GM13976 (cell line): ENCODE measurements around the gene SPAG9.

Experiments used
- DNase-seq: peaks from one replicate; pipeline ENCODE4 v3.0.0; 2012; ENCODE audit warnings: low spot score
- in situ Hi-C: fragments of 300-500 bp; cut with MboI; formaldehyde crosslinking; loops from one replicate; pipeline ENCODE4 v1.12.0; 2022; ENCODE audit warnings: low sequenced_read_pairs, mixed read lengths, inconsistent platforms; ENCODE audit not compliant: unreplicated experiment
- TF ChIP-seq, protein P1 (sequence below): IDR thresholded peaks from 2 replicates; pipeline ENCODE4 v1.5.1; 2012; ENCODE audit warnings: borderline replicate concordance, mild to moderate bottlenecking; ENCODE audit not compliant: insufficient read depth; ENCODE audit errors: extremely low read depth, missing control alignments, control extremely low read depth

The SPAG9 gene

DNA sequence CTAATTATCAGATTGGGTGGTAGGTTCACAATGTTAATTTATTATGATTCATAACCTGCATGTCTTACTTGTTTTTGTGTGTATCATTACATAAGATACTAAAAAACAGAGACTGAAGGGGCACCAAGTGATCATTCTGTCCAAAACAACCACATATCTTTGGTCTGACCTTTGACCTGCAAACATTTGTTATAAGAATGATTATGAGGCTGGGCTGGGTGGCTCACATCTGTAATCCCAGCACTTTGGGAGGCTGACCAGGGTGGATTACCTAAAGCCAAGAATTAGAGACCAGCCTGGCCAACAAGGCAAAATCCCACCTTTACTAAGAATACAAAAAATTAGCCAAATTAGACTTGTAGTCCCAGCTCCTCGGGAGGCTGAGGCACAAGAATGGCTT, 116.4 kb downstream of the SPAG9 start:
- TF ChIP-seq, protein P1, sequence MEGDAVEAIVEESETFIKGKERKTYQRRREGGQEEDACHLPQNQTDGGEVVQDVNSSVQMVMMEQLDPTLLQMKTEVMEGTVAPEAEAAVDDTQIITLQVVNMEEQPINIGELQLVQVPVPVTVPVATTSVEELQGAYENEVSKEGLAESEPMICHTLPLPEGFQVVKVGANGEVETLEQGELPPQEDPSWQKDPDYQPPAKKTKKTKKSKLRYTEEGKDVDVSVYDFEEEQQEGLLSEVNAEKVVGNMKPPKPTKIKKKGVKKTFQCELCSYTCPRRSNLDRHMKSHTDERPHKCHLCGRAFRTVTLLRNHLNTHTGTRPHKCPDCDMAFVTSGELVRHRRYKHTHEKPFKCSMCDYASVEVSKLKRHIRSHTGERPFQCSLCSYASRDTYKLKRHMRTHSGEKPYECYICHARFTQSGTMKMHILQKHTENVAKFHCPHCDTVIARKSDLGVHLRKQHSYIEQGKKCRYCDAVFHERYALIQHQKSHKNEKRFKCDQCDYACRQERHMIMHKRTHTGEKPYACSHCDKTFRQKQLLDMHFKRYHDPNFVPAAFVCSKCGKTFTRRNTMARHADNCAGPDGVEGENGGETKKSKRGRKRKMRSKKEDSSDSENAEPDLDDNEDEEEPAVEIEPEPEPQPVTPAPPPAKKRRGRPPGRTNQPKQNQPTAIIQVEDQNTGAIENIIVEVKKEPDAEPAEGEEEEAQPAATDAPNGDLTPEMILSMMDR, result no peak
- DNase-seq, result no peak
- in situ Hi-C loops, result loop anchor here (5.0 kb wide), 1 partner anchor 148 kb away; the partner anchor contains the start of gene NME1

DNA sequence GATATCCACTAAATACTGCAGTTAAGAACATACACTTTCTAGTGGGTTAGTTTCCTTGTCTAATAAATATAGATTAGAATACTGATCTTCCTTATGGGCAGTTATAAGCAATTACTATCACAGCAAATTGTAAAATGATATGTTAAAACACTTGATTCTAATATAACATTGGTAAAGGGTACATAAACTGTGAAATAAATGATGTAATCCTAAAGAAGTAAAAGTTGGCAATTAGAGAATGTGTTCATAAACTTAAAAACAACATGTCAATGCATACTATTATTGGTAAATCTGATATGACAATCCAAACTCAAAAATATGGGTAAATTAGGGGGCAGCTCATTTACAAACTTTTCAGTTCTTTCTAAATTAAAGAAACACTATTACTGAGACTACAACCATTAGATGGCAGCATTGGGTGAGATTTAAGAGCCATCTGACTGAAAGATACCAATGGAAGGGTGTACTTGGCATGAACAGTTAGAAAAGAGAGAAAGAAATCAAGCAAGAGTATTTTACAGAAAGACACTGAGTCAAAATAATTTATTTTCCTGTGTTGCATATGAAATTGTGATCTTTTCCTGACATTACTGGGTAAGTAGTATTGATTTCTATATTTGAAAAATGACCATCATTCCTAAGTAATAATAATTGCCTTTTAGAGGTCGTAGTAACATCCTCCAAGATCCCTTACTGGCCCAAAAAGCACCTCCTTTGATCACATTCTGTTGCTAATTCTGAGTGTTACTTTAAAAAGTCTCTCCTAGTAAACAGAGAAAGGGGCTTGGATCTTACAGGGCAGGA, 119.6 kb downstream of the SPAG9 start:
- in situ Hi-C loops, result loop anchor here (5.0 kb wide), 1 partner anchor 151 kb away; the partner anchor contains the start of gene NME1
- TF ChIP-seq, protein P1, result peak; percentile 30
- peak; percentile 56 for DNase-seq

DNA sequence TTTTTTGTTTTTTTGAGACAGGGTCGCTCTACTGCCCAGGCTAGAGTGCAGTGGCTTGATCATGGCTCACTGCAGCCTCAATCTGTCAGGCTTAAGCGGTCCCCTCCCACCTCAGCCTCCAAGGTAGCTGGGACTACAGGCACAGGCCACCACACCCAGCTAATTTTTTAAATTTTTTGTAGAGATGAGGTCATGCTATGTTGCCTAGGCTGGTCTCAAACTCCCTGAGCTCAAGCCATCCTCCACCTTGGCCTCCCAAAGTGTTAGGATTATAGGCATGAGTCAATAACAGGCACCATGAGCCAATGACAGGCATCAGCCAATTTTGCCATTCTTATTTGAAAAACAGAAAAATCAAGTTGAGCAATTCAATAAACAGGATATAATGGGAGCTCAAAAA, 125.0 kb downstream of the SPAG9 start:
- TF ChIP-seq, protein P1, result no peak
- in situ Hi-C loops, result no loop called here
- no peak for DNase-seq

DNA sequence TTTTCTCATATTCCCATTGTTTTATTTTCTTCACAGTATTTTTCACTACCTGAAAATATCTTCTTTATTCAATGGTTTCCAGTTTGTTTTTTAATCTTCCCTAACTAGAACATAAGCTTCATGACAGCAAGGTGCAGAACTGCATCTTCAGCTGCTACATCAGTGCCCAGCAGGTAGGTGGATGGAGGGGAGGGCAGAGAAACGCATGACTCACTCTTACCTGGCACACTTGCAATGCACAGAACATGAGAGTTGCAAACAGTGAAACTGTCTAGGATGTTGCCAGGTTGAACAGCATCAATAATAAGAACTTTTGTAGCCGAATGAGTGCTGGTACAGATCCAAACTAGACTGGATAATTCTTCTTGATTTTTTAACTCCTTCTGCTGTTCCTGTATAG, 127.1 kb downstream of the SPAG9 start:
- in situ Hi-C loops, result no loop called here
- TF ChIP-seq, protein P1, result no peak

DNA sequence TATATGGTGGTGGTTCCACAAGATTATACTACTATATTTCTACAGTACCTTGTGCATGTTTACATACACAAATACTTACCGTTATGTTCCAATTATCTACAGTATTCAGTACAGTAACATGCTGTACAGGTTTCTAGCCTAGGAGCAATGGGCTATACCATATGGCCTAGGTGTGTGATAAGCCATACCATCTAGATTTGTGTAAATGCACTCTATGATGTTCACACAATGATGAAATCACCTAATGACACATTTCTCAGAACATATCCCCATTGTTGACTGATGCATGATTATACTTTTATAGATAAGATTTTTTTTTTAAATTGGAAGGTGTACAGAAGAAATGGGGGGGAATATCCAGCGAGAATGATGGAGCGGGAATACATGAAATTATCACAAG, 131.5 kb downstream of the SPAG9 start:
- TF ChIP-seq, protein P1, result no peak
- no peak for DNase-seq
- in situ Hi-C loops, result no loop called here

More for the DNA sequence above, 127.1 kb downstream of the SPAG9 start:
- DNase-seq, result no peak

DNA sequence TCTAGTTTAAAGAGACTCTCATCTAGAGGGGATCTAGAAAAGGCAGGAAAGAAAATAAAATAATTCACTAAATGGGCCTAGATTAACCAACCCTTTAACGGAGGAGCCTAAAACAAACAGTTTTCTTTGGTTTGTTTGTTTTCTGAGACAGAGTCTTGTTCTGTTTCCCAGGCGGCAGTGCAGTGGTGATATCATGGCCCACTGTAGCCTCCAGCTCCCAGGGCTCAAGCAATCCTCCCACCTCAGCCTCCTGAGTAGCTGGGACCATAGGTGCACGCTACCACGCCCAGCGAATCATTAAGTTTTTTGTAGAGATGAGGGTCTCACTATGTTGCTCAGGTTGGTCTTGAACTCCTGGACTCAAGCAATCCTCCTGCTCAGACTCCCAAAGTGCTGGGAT, 132.2 kb downstream of the SPAG9 start:
- DNase-seq, result no peak
- TF ChIP-seq, protein P1, result no peak
- in situ Hi-C loops, result no loop called here
